ENCODE results near the gene OPN5. TPM values are rescaled to one million over a fixed set of nuclear protein-coding genes. Genes with fewer than 3 reads are reported as not detected.

OPN5 gene
- total RNA-seq, 4 donors from 2014 or later = not detected

GRCh38 chr6:47789553-47789952 lies 7.7 kb downstream of the OPN5 start:
- no peak for DNase-seq
- no peak overlapping the region for H3K27ac ChIP-seq
- in situ Hi-C loops (cut with MboI; ENCODE audit: low sequenced_read_pairs in 4 of 4) = loop anchor here (10.0 to 25.0 kb wide), 4 partner anchors 377 to 1625 kb away; no protein-coding TSS in a partner anchor

GRCh38 chr6:47792216-47792733 lies 10.4 kb downstream of the OPN5 start:
- intact Hi-C loops (cut with DNase I; ENCODE audit: low total_unique reads) = no loop called here
- TF ChIP-seq POLR2A (IDR thresholded peaks at IDR 0.05) (no peak), CTCF (IDR thresholded peaks at IDR 0.05 in 4 of 5, conservative IDR thresholded peaks at IDR 0.05 in 1 of 5) (no peak)

More at GRCh38 chr6:47789553-47789952, 7.7 kb downstream of the OPN5 start:
- Histone ChIP-seq H3K9me3 (no peaks in the 10 kb centered on the region), H3K36me3 (no peaks in the 10 kb centered on the region), H3K4me1 (no peaks in the 10 kb centered on the region), H3K27me3 (no peaks in the 10 kb centered on the region), H3K4me3 (no peak overlapping the region)
- intact Hi-C loops (cut with DNase I; ENCODE audit: low total_unique reads) = loop anchor here (5.0 kb wide), 1 partner anchor 1623 kb away; no protein-coding TSS in a partner anchor
- ATAC-seq = no peak
- no peak for TF ChIP-seq POLR2A (IDR thresholded peaks at IDR 0.05)
- TF ChIP-seq CTCF (IDR thresholded peaks at IDR 0.05 in 4 of 5, conservative IDR thresholded peaks at IDR 0.05 in 1 of 5) = no peak

GRCh38 chr6:47794577-47795135 lies 12.8 kb downstream of the OPN5 start:
- no peaks in the 10 kb centered on the region for H3K27me3 ChIP-seq
- DNase-seq (no peak), ATAC-seq (no peak)
- H3K27ac ChIP-seq = no peak overlapping the region
- intact Hi-C loops (cut with DNase I; ENCODE audit: low total_unique reads) = no loop called here
- TF ChIP-seq CTCF (IDR thresholded peaks at IDR 0.05 in 4 of 5, conservative IDR thresholded peaks at IDR 0.05 in 1 of 5) = no peak
- TF ChIP-seq POLR2A (IDR thresholded peaks at IDR 0.05) = no peak
- no peak overlapping the region for H3K4me3 ChIP-seq
- no peaks in the 10 kb centered on the region for H3K9me3 ChIP-seq
- no peaks in the 10 kb centered on the region for H3K4me1 ChIP-seq
- H3K36me3 ChIP-seq = no peaks in the 10 kb centered on the region
- in situ Hi-C loops (cut with MboI; ENCODE audit: low sequenced_read_pairs in 4 of 4) = loop anchor here in 3 of 4 donors (25.0 kb wide), 2 partner anchors 382 to 1618 kb away; no protein-coding TSS in a partner anchor

More at GRCh38 chr6:47792216-47792733, 10.4 kb downstream of the OPN5 start:
- DNase-seq = no peak
- Histone ChIP-seq H3K27me3 (no peaks in the 10 kb centered on the region), H3K4me1 (no peaks in the 10 kb centered on the region), H3K9me3 (no peaks in the 10 kb centered on the region), H3K27ac (no peak overlapping the region), H3K4me3 (no peak overlapping the region), H3K36me3 (no peaks in the 10 kb centered on the region)
- in situ Hi-C loops (cut with MboI; ENCODE audit: low sequenced_read_pairs in 4 of 4) = loop anchor here in 3 of 4 donors (25.0 kb wide), 2 partner anchors 380 to 1620 kb away; no protein-coding TSS in a partner anchor
- no peak for ATAC-seq

GRCh38 chr6:47801984-47802383 lies 20.2 kb downstream of the OPN5 start:
- ATAC-seq = no peak
- DNase-seq = no peak
- H3K27me3 ChIP-seq = no peaks in the 10 kb centered on the region
- H3K36me3 ChIP-seq = no peaks in the 10 kb centered on the region
- in situ Hi-C loops (cut with MboI; ENCODE audit: low sequenced_read_pairs in 4 of 4) (no loop called here), intact Hi-C loops (cut with DNase I; ENCODE audit: low total_unique reads) (no loop called here)
- H3K27ac ChIP-seq = no peak overlapping the region
- H3K4me1 ChIP-seq = no peaks in the 10 kb centered on the region
- H3K9me3 ChIP-seq = no peaks in the 10 kb centered on the region
- TF ChIP-seq POLR2A (IDR thresholded peaks at IDR 0.05) = no peak
- no peak for TF ChIP-seq CTCF (IDR thresholded peaks at IDR 0.05 in 4 of 5, conservative IDR thresholded peaks at IDR 0.05 in 1 of 5)
- no peak overlapping the region for H3K4me3 ChIP-seq

All from gastrocnemius medialis (tissue), 4 donors.